ENCODE results near the gene PUS10.

GRCh38 chr2:60954139-60954538 is 63.9 kb downstream of the PUS10 start:
- TF ChIP-seq NFRKB (IDR thresholded peaks at IDR 0.05) (no peak), SUZ12 (IDR thresholded peaks at IDR 0.05) (no peak)

Data from HEK293T (cell line).